ENCODE results near the gene TOR2A. TPM values are rescaled to one million over a fixed set of nuclear protein-coding genes. Genes with fewer than 3 reads are reported as not detected.
"Not testable (repeated sequence)": the region's sequence is repeated elsewhere in the genome, so short reads cannot be mapped to it uniquely, and the experiment has no call there.

TOR2A gene
- total RNA-seq, 4 donors from 2014 or later = 10.7 to 12.5 (median 11.5) TPM

DNA sequence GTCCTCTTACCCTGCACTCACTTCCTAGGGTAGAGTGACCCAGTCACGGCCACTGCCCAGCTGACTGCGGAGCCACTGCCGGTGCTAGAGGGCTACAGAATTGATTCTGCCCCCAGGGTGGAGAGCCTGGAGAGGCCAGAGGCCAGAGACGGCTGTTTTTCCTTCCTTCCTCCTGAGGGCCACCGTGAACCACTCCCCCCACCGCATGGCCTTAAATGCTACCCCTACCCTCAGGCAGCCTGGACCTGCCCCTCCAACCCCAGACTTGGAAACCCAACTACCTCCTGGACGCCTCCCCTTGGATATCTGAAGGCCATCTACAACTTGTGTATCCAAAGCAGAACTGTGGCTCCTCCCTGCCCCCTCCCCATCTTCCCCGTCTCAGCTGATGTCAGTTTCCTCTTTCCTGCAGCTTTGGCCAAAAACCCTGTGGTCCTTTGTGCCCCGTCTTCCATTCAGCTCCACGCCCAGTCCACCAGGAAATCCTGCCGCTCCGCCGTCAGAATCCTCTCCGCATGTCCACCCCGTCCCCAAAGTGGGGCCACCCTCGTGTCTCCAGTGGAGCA, 27.1 kb upstream of the TOR2A start:
- H3K9me3 ChIP-seq = no peaks in the 10 kb centered on the region
- H3K27me3 ChIP-seq = peaks cover 0 to 13% (median 0%) of the 10 kb centered on the region in 4 donors
- H3K27ac ChIP-seq = peak overlapping the region; percentile 23 to 82 (median 60)
- no peaks in the 10 kb centered on the region for H3K36me3 ChIP-seq
- H3K4me1 ChIP-seq = peaks cover 0 to 67% (median 21%) of the 10 kb centered on the region in 3 donors
- intact Hi-C loops (cut with DNase I) = no loop called here
- peak overlapping the region in 1 of 4 donors; percentile 19 for H3K4me3 ChIP-seq
- WGBS, 2 donors = 49 to 55% methylated on average over 11 to 16 of the region's 16 CpGs
- TF ChIP-seq, protein P1, sequence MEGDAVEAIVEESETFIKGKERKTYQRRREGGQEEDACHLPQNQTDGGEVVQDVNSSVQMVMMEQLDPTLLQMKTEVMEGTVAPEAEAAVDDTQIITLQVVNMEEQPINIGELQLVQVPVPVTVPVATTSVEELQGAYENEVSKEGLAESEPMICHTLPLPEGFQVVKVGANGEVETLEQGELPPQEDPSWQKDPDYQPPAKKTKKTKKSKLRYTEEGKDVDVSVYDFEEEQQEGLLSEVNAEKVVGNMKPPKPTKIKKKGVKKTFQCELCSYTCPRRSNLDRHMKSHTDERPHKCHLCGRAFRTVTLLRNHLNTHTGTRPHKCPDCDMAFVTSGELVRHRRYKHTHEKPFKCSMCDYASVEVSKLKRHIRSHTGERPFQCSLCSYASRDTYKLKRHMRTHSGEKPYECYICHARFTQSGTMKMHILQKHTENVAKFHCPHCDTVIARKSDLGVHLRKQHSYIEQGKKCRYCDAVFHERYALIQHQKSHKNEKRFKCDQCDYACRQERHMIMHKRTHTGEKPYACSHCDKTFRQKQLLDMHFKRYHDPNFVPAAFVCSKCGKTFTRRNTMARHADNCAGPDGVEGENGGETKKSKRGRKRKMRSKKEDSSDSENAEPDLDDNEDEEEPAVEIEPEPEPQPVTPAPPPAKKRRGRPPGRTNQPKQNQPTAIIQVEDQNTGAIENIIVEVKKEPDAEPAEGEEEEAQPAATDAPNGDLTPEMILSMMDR (IDR thresholded peaks at IDR 0.05) = no peak
- no peak for TF ChIP-seq POLR2A (IDR thresholded peaks at IDR 0.05)
- DNase-seq = no peak

DNA sequence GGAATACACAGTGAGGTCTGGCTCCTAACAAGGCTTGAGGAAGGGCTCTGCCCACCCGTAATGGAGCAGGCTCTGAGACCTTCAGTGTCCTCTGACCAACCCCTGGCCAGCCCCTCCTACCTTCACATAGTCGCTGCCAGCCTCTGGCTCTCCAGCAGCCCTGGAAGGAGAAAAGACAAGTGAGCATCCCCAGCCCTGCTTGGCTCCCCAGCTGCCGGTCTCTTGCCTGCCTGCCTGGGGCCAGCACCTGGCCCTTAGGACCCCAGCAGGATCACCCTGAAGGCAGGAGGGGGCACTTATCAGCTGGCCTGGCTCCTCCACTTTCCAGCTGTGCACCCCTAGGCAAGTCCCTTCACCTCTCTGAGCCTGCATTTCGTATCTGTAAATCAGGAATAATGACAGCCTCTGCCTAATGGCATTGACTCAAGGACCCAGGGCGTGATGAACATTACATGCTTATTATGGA, 26.4 kb upstream of the TOR2A start:
- Histone ChIP-seq H3K27ac (peak overlapping the region in 3 of 4 donors; percentile 22 to 82 (median 75)), H3K4me3 (peak overlapping the region in 1 of 4 donors; percentile 19)
- no peak for DNase-seq

GRCh38 chr9:127761061-127761460, 26.0 kb upstream of the TOR2A start:
- peak overlapping the region in 3 of 4 donors; percentile 22 to 82 (median 75) for H3K27ac ChIP-seq
- H3K36me3 ChIP-seq = no peaks in the 10 kb centered on the region
- H3K4me3 ChIP-seq = no peak overlapping the region
- WGBS, 2 donors = 70 to 90% methylated on average over 3 of the region's 5 CpGs
- peaks cover 0 to 56% (median 13%) of the 10 kb centered on the region in 3 donors for H3K4me1 ChIP-seq
- TF ChIP-seq POLR2A (IDR thresholded peaks at IDR 0.05) = no peak
- TF ChIP-seq, protein P1 (IDR thresholded peaks at IDR 0.05) = no peak
- DNase-seq = no peak
- intact Hi-C loops (cut with DNase I) = no loop called here
- peaks cover 0 to 22% (median 0%) of the 10 kb centered on the region in 4 donors for H3K27me3 ChIP-seq
- no peaks in the 10 kb centered on the region for H3K9me3 ChIP-seq

More for the DNA sequence above, 26.4 kb upstream of the TOR2A start:
- Histone ChIP-seq H3K9me3 (no peaks in the 10 kb centered on the region), H3K4me1 (peaks cover 0 to 60% (median 17%) of the 10 kb centered on the region in 3 donors), H3K36me3 (no peaks in the 10 kb centered on the region), H3K27me3 (peaks cover 0 to 17% (median 0%) of the 10 kb centered on the region in 4 donors)
- WGBS, 2 donors = 61 to 62% methylated on average over 4 to 5 of the region's 5 CpGs
- intact Hi-C loops (cut with DNase I) = no loop called here
- TF ChIP-seq POLR2A (IDR thresholded peaks at IDR 0.05) = no peak
- TF ChIP-seq, protein P1 (IDR thresholded peaks at IDR 0.05) = no peak

DNA sequence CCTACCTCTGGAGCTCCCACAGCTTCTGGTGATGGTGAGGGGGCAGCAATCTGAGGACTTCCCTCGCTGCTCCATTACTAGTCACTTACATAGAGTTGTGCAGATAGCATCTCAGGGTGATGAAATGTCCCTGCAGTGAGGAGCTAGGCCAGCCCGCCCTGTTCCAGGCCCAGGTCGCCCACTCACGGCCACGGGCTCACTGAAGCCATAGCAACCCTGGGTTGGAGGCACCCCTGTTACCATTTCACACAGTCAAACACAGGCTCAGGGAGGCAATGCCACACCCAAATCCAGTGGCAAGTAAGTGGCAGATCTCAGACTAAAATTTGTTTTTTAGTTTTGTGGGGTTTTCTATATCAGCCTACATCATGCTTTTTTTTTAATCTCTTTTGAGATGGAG, 23.7 kb upstream of the TOR2A start:
- TF ChIP-seq POLR2A (IDR thresholded peaks at IDR 0.05) = no peak
- TF ChIP-seq, protein P1 (IDR thresholded peaks at IDR 0.05) = no peak
- no peak for DNase-seq
- H3K27me3 ChIP-seq = peaks cover 5 to 44% (median 9%) of the 10 kb centered on the region in 4 donors
- intact Hi-C loops (cut with DNase I) = no loop called here
- peaks cover 8 to 55% (median 12%) of the 10 kb centered on the region in 3 donors for H3K4me1 ChIP-seq
- WGBS, 2 donors = 87 to 88% methylated on average over 1 to 5 of the region's 5 CpGs
- H3K9me3 ChIP-seq = no peaks in the 10 kb centered on the region
- H3K36me3 ChIP-seq = no peaks in the 10 kb centered on the region
- no peak overlapping the region for H3K27ac ChIP-seq
- H3K4me3 ChIP-seq = no peak overlapping the region

DNA sequence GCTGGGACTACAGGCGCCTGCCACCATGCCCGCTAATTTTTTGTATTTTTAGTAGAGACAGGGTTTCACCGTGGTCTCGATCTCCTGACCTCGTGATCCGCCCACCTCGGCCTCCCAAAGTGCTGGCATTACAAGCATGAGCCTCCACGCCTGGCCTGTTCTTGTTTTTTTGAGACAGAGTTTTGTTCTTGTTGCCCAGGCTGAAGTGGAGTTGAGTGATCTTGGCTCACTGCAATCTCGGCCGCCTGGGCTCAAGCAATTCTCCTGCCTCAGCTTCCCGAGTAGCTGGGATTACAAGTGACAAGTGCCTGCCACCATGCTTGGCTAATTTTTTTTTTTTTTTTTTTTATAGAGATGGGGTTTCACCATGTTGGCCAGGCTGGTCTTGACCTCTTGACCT, 21.7 kb upstream of the TOR2A start:
- Histone ChIP-seq H3K27me3 (peaks cover 5 to 61% (median 12%) of the 10 kb centered on the region in 4 donors), H3K4me1 (peaks cover 5 to 40% (median 8%) of the 10 kb centered on the region in 3 donors)
- H3K36me3 ChIP-seq; DNase-seq; H3K4me3 ChIP-seq; H3K27ac ChIP-seq; H3K9me3 ChIP-seq; intact Hi-C loops (cut with DNase I): not testable (repeated sequence)
- WGBS, 2 donors = 80 to 89% methylated on average over 11 of the region's 11 CpGs

All from esophagus squamous epithelium (tissue), 5 donors.